CD14-positive monocyte (primary cell): Measurements from ENCODE around the gene RPL3. TPM values are rescaled to one million over a fixed set of nuclear protein-coding genes. Genes with fewer than 3 reads are reported as not detected.
A peak's percentile ranks its signal among the peaks of the same experiment; 100 is the strongest.

Source experiments
- DNase-seq, 3 donors: peaks; one replicate each; pipeline ENCODE4 v3.0.0-alpha.2; 2011 to 2022
- H2AFZ ChIP-seq: 2 replicates; pipeline ENCODE4 v1.6.0; 2012; ENCODE audit warnings: mild to moderate bottlenecking, low read depth, low read length, inconsistent platforms; ENCODE audit not compliant: insufficient read depth, poor library complexity, severe bottlenecking
- H3K27ac ChIP-seq, 2 donors: 1 replicate in 1 of 2; 2 replicates in 1 of 2; pipeline ENCODE4 v1.5.1; 2012 to 2013; ENCODE audit warnings: low read length in 2 of 2, control low read depth in 1 of 2, inconsistent platforms in 1 of 2, low read depth in 1 of 2, mild to moderate bottlenecking in 1 of 2
- H3K27me3 ChIP-seq, 2 donors: one replicate each; pipeline versions ENCODE4 v1.6.0 to v1.6.1; 2011 to 2013; ENCODE audit warnings: low read length in 2 of 2; ENCODE audit not compliant: control insufficient read depth in 2 of 2, insufficient read depth in 2 of 2
- H3K36me3 ChIP-seq, 2 donors: replicated peaks in 1 of 2; 1 replicate in 1 of 2; 2 replicates in 1 of 2; pipeline versions ENCODE4 v1.5.1 to v1.6.1; 2012 to 2013; ENCODE audit warnings: low read length in 2 of 2, control low read depth in 1 of 2, inconsistent platforms in 1 of 2, mild to moderate bottlenecking in 1 of 2; ENCODE audit not compliant: insufficient read depth in 2 of 2, control insufficient read depth in 1 of 2
- H3K4me1 ChIP-seq, 2 donors: 1 replicate in 1 of 2; 2 replicates in 1 of 2; pipeline versions ENCODE4 v1.5.1 to v1.6.1; 2012 to 2013; ENCODE audit warnings: low read length in 2 of 2, control low read depth in 1 of 2, inconsistent platforms in 1 of 2, mild to moderate bottlenecking in 1 of 2, moderate library complexity in 1 of 2; ENCODE audit not compliant: insufficient read depth in 2 of 2, control insufficient read depth in 1 of 2
- H3K4me2 ChIP-seq: replicated peaks from 2 replicates; pipeline ENCODE3; 2012; ENCODE audit warnings: low read length, moderate library complexity, mild to moderate bottlenecking; ENCODE audit not compliant: poor library complexity, severe bottlenecking; ENCODE audit errors: extremely low read depth
- H3K4me3 ChIP-seq, 3 experiments: fragments of 200-600 bp in 1 of 3; sonication (generic) in 1 of 3; replicated peaks in 1 of 3; 1 replicate in 2 of 3; 2 replicates in 1 of 3; pipeline ENCODE4 v1.5.1; 2011 to 2013; ENCODE audit warnings: low read length in 3 of 3, mild to moderate bottlenecking in 3 of 3, control low read depth in 2 of 3, low read depth in 2 of 3, inconsistent platforms in 1 of 3, moderate library complexity in 1 of 3
- H3K79me2 ChIP-seq: 2 replicates; pipeline ENCODE4 v1.6.0; 2012; ENCODE audit warnings: mild to moderate bottlenecking, control low read depth, inconsistent platforms, low read length, moderate library complexity; ENCODE audit not compliant: insufficient read depth
- H3K9ac ChIP-seq: 2 replicates; pipeline ENCODE4 v1.6.0; 2017; ENCODE audit warnings: low read length, mild to moderate bottlenecking; ENCODE audit not compliant: insufficient read depth, poor library complexity, severe bottlenecking
- H3K9me3 ChIP-seq, 2 donors: replicated peaks in 1 of 2; 1 replicate in 1 of 2; 2 replicates in 1 of 2; pipeline versions ENCODE4 v1.5.1 to v1.6.1; 2012 to 2013; ENCODE audit warnings: low read length in 2 of 2, control low read depth in 1 of 2; ENCODE audit not compliant: control insufficient read depth in 1 of 2, insufficient read depth in 1 of 2
- H4K20me1 ChIP-seq: 2 replicates; pipeline ENCODE4 v1.6.0; 2012; ENCODE audit warnings: mild to moderate bottlenecking, low read length, control low read depth, moderate library complexity; ENCODE audit not compliant: insufficient read depth
- H3K27ac Mint-ChIP-seq, 7 donors: one replicate each; pipeline ENCODE4 v1.8.0; 2020; ENCODE audit warnings: mild to moderate bottlenecking in 7 of 7, mixed read lengths in 7 of 7, moderate library complexity in 6 of 7, inconsistent platforms in 2 of 7
- H3K27me3 Mint-ChIP-seq, 3 donors: one replicate each; pipeline ENCODE4 v1.8.0; 2021 to 2022; ENCODE audit warnings: low read depth in 3 of 3, mild to moderate bottlenecking in 3 of 3, mixed read lengths in 3 of 3, moderate library complexity in 3 of 3, inconsistent platforms in 1 of 3
- H3K36me3 Mint-ChIP-seq, 2 donors: one replicate each; pipeline ENCODE4 v1.8.0; 2020; ENCODE audit warnings: mixed read lengths in 2 of 2, inconsistent platforms in 1 of 2, mild to moderate bottlenecking in 1 of 2
- H3K4me1 Mint-ChIP-seq: one replicate; pipeline ENCODE4 v1.8.0; 2020; ENCODE audit warnings: mild to moderate bottlenecking, mixed read lengths
- H3K4me3 Mint-ChIP-seq, 2 donors: one replicate each; pipeline ENCODE4 v1.8.0; 2020; ENCODE audit warnings: mild to moderate bottlenecking in 2 of 2, mixed read lengths in 2 of 2, moderate library complexity in 1 of 2
- H3K9me3 Mint-ChIP-seq, 7 donors: one replicate each; pipeline ENCODE4 v1.8.0; 2020 to 2022; ENCODE audit warnings: mixed read lengths in 7 of 7, mild to moderate bottlenecking in 6 of 7, moderate library complexity in 6 of 7, inconsistent platforms in 2 of 7
- WGBS: methylation state at CpG from one replicate; pipeline ENCODE4 v1.1.5; 2013; ENCODE audit warnings: missing lambda C conversion rate; ENCODE audit not compliant: insufficient coverage; 5-methylcytosine and 5-hydroxymethylcytosine counted together
- intact Hi-C, 2 donors: fragments of 100-400 bp; cut with micrococcal nuclease; formaldehyde crosslinking; loops; one replicate each; pipeline versions ENCODE4 v1.15.0 to v1.15.1; 2023
- polyA plus RNA-seq, 3 donors: library from polyadenylated mRNA; depleted of rRNA in 1 of 3; unstranded in 2 of 3; stranded (reverse) in 1 of 3; fragments of 300-500 nt in 2 of 3; fragments of >200 nt in 1 of 3; fragmentation: Illumina TruSeq in 2 of 3; gene quantifications; 1 replicate in 2 of 3; 2 replicates in 1 of 3; pipeline ENCODE4 v1.2.3, GENCODE V29; 2012 to 2021
- TF ChIP-seq, protein P1 (sequence below): fragments of 200-600 bp; IDR thresholded peaks from one replicate; pipeline ENCODE4 v1.8.0; 2022; ENCODE audit warnings: antibody characterized with exemption, mild to moderate bottlenecking

Gene RPL3
- polyA plus RNA-seq, 3 donors, result 604 to 2,104 (median 698) TPM

GRCh38 chr22:39294571-39295468 is 24.6 kb downstream of the RPL3 start:
- no peak overlapping the region for H3K4me3 Mint-ChIP-seq
- peaks cover 5 to 13% (median 8%) of the 10 kb centered on the region in 3 donors for H3K27me3 Mint-ChIP-seq
- H3K36me3 Mint-ChIP-seq, result peaks cover 0 to 2% of the 10 kb centered on the region in 2 donors
- WGBS, result 95% methylated on average over 12 of the region's 17 CpGs
- Histone ChIP-seq H3K4me2 (no peak overlapping the region), H3K27ac (no peak overlapping the region), H3K79me2 (no peaks in the 10 kb centered on the region), H3K9ac (no peak overlapping the region), H3K36me3 (no peaks in the 10 kb centered on the region), H3K4me3 (no peak overlapping the region), H3K9me3 (no peaks in the 10 kb centered on the region), H4K20me1 (no peaks in the 10 kb centered on the region), H3K4me1 (peaks cover 32 to 52% of the 10 kb centered on the region in 2 donors), H2AFZ (no peak overlapping the region), H3K27me3 (no peaks in the 10 kb centered on the region)
- peaks cover 52% of the 10 kb centered on the region for H3K4me1 Mint-ChIP-seq
- peaks cover 0 to 2% (median 0%) of the 10 kb centered on the region in 7 donors for H3K9me3 Mint-ChIP-seq
- intact Hi-C loops, result no loop called here
- H3K27ac Mint-ChIP-seq, result peak overlapping the region in 3 of 7 donors; percentile 40 to 83 (median 46)
- DNase-seq, result peak in 2 of 3 donors; percentile 29 to 76
- TF ChIP-seq, protein P1, sequence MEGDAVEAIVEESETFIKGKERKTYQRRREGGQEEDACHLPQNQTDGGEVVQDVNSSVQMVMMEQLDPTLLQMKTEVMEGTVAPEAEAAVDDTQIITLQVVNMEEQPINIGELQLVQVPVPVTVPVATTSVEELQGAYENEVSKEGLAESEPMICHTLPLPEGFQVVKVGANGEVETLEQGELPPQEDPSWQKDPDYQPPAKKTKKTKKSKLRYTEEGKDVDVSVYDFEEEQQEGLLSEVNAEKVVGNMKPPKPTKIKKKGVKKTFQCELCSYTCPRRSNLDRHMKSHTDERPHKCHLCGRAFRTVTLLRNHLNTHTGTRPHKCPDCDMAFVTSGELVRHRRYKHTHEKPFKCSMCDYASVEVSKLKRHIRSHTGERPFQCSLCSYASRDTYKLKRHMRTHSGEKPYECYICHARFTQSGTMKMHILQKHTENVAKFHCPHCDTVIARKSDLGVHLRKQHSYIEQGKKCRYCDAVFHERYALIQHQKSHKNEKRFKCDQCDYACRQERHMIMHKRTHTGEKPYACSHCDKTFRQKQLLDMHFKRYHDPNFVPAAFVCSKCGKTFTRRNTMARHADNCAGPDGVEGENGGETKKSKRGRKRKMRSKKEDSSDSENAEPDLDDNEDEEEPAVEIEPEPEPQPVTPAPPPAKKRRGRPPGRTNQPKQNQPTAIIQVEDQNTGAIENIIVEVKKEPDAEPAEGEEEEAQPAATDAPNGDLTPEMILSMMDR, result no peak

GRCh38 chr22:39293766-39294368 is 25.6 kb downstream of the RPL3 start:
- no peaks in the 10 kb centered on the region for H4K20me1 ChIP-seq
- H3K9ac ChIP-seq, result no peak overlapping the region
- DNase-seq, result no peak
- H2AFZ ChIP-seq, result no peak overlapping the region
- H3K36me3 ChIP-seq, result no peaks in the 10 kb centered on the region
- Mint-ChIP-seq H3K4me1 (peaks cover 44% of the 10 kb centered on the region), H3K4me3 (no peak overlapping the region), H3K36me3 (peaks cover 0 to 2% of the 10 kb centered on the region in 2 donors), H3K27me3 (peaks cover 5 to 13% (median 8%) of the 10 kb centered on the region in 3 donors), H3K9me3 (peaks cover 0 to 2% (median 0%) of the 10 kb centered on the region in 7 donors), H3K27ac (peak overlapping the region in 2 of 7 donors; percentile 11 to 52)
- no peak overlapping the region for H3K4me2 ChIP-seq
- no peaks in the 10 kb centered on the region for H3K79me2 ChIP-seq
- no peak overlapping the region for H3K27ac ChIP-seq
- H3K4me3 ChIP-seq, result no peak overlapping the region
- WGBS, result 91% methylated on average over 14 of the region's 15 CpGs
- H3K4me1 ChIP-seq, result peaks cover 24 to 42% of the 10 kb centered on the region in 2 donors
- intact Hi-C loops, result no loop called here
- TF ChIP-seq, protein P1, result no peak
- H3K27me3 ChIP-seq, result no peaks in the 10 kb centered on the region
- H3K9me3 ChIP-seq, result no peaks in the 10 kb centered on the region
